M059J (cell line): ENCODE data around the gene ABCA7. TPM values are rescaled to one million over a fixed set of nuclear protein-coding genes. Genes with fewer than 3 reads are reported as not detected.

Source experiments
- DNase-seq: peaks from one replicate; pipeline ENCODE4 v3.0.0-alpha.2; 2012; ENCODE audit warnings: low read depth
- total RNA-seq: library from RNA; depleted of rRNA; stranded (reverse); fragments of >200 nt; shearing (Covaris generic); gene quantifications from 2 replicates; pipeline ENCODE4 v1.2.3, GENCODE V29; 2014

Gene ABCA7
- total RNA-seq, 1 experiment from 2014 or later, result 13.5 TPM

- peak; percentile 74 for DNase-seq
These were observed 767 bp downstream of the ABCA7 start for GRCh38 chr19:1040476-1041271.

- DNase-seq, result no peak
These were observed 1.4 kb downstream of the ABCA7 start for GRCh38 chr19:1041272-1041834.

- no peak for DNase-seq
These were observed 2.2 kb downstream of the ABCA7 start for GRCh38 chr19:1041835-1042685.

- no peak for DNase-seq
These were observed 3.0 kb downstream of the ABCA7 start for GRCh38 chr19:1042689-1043511.

GRCh38 chr19:1045247-1045603, 5.3 kb downstream of the ABCA7 start:
- peak; percentile 49 for DNase-seq

GRCh38 chr19:1046117-1046626, 6.3 kb downstream of the ABCA7 start:
- no peak for DNase-seq

GRCh38 chr19:1046836-1047695, 7.2 kb downstream of the ABCA7 start:
- no peak for DNase-seq

- DNase-seq, result no peak
These were observed 7.8 kb downstream of the ABCA7 start for GRCh38 chr19:1047696-1048147.

GRCh38 chr19:1049106-1049505, 9.2 kb downstream of the ABCA7 start:
- DNase-seq, result no peak

- no peak for DNase-seq
These were observed 9.9 kb downstream of the ABCA7 start for GRCh38 chr19:1049800-1050199.

GRCh38 chr19:1050989-1051788, 11.3 kb downstream of the ABCA7 start:
- DNase-seq, result no peak

GRCh38 chr19:1051791-1052190, 11.9 kb downstream of the ABCA7 start:
- DNase-seq, result no peak

- no peak for DNase-seq
These were observed 12.6 kb downstream of the ABCA7 start for GRCh38 chr19:1052349-1052975.

GRCh38 chr19:1053176-1054101, 13.5 kb downstream of the ABCA7 start:
- DNase-seq, result no peak

GRCh38 chr19:1054102-1055027, 14.5 kb downstream of the ABCA7 start:
- DNase-seq, result no peak

GRCh38 chr19:1055028-1055425, 15.1 kb downstream of the ABCA7 start:
- no peak for DNase-seq
